ENCODE data around the gene IL17A.

IL17A gene

DNA sequence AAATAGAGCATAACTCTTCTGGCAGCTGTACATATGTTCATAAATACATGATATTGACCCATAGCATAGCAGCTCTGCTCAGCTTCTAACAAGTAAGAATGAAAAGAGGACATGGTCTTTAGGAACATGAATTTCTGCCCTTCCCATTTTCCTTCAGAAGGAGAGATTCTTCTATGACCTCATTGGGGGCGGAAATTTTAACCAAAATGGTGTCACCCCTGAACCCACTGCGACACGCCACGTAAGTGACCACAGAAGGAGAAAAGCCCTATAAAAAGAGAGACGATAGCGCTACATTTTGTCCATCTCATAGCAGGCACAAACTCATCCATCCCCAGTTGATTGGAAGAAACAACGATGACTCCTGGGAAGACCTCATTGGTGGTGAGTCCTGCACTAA is at the start of gene IL17A:
Gene IL17A, plus strand, starts transcription at position 301 of the 400 bp plus-strand sequence. Its CDS starts 57 bp downstream, at position 358.
- no peak for DNase-seq

DNA sequence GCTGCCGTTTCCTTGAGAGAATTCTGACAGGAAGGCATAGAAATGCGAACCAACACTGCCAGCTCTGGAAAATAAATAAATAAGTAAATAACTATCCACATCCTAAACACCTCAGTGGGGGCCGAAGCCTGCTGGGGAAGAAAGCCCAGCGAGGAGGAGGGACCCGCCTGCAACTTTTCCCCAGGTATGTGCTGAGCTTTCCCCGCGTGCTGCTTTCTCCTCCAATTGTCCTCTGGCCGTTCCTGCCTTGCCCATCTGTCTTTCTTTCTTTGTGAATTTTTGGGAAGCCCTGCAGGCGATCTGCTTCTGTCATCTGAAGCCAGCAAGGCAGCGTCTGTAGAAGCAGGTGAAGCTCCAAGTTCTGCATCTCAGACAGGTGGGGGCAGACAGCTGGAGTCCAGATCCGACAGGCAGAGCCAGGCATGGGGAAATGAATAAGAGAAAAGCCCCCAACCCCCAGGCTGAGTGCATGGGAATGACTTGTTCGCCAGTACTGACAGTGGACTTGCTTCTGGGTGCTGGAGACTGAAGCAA is 49.2 kb upstream of the IL17A start:
- DNase-seq, result no peak

DNA sequence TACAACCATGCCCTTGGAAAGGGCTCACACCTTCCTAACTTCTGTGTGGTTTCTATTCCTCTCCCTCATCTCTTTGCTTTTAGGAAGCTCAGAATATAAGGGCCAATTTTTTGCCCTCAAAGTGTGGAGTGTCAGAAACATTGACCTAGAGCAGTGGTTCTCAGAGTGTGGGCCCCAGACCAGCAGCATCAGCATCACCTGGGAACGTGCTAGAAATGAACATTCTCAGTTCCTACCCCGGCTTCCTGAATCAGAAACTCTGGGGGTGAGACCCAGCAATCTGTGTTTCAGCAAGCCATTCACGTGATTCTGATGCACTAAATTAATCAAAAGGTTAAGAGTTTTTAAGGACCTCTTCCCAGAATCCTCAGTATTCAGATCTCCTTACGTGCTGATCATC is 47.9 kb upstream of the IL17A start:
- DNase-seq, result no peak

DNA sequence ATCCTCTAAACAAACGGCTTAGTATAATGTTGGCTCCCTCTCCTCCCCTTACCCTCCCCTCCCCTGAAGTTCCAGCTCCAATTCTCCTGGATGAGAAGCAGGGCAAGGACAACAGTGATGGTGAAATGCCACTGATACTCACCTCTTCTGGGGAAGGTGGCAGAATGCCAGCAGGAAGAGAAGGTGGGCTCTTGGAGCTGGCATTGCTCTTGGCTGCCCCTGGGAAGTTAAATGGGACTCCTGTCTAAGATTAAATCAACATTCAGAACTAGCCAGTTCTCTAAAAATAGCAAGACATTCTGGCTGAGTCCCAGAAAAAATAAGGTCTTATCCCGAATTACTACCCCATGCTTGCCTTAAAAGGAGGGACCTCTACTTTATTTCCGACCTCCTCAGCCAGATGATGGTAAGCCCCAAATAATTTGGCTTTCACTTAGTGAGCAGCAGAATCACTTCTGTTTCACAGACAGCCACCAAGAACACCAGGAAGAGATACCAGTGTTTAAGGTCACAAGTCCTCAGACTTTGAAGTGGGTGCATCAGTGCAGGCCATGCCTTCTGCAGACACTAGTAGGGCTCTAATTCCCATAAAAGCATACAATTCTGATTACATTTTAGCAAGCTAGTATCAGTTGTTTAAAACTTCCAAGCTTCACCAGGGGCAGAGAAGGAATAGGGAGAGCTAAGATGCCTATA is 46.0 kb upstream of the IL17A start:
- no peak for DNase-seq

DNA sequence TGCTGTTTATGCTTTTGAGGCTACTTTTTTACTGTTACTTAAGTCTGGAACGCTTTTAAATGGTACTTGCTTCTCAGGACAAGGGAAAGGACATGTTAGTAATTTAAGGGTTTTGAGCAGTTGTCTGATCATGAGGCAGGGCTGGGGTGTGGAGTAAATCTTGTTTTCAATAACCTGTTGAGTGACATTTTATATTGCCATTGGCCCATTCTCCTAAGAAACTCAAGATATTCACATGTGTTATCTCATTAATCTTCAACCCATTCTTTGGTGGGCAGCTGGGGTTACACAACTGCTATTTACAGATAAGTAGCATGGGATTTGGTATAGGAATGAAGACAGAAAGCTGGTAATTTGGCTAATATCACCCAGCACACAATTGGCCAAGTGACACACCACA is 44.6 kb upstream of the IL17A start:
- no peak for DNase-seq

DNA sequence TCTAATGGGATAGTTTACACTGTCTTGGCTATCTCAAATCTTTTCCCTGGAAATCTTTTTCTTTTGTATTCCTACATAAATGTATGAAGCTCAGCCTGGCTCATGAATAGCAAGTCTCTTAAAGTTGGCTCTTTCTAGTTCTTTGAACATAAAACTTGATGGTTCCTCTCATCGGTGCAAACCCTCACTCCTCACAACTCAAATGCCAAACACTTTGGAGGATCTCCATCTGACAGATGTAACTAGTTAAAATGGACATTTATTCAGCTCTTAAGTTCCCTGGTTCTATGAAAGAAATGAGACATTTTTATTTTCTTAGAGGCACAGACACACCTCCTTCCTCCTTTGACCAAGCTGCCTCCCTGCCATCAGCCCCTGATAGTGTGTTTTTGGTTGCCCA is 43.6 kb upstream of the IL17A start:
- no peak for DNase-seq

DNA sequence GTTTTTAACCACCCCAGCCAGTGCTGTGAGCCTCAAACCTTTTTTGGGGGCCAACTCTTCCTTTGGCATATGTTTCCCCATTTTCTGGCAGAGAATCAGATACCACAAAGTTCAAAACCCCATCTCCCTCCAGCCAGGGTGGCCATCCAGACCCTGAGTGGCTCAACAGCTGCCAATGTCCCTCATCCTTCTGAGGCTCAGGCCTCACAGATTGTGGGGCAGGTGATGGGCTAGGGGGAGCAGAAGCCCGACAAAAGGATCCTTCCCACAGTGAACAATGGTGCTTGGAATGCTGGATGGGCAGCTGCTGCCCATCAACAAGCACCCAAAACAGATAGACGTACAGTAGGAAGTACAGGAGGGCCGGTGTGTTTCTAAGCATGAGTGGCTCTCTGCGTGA is 42.6 kb upstream of the IL17A start:
- DNase-seq, result no peak

DNA sequence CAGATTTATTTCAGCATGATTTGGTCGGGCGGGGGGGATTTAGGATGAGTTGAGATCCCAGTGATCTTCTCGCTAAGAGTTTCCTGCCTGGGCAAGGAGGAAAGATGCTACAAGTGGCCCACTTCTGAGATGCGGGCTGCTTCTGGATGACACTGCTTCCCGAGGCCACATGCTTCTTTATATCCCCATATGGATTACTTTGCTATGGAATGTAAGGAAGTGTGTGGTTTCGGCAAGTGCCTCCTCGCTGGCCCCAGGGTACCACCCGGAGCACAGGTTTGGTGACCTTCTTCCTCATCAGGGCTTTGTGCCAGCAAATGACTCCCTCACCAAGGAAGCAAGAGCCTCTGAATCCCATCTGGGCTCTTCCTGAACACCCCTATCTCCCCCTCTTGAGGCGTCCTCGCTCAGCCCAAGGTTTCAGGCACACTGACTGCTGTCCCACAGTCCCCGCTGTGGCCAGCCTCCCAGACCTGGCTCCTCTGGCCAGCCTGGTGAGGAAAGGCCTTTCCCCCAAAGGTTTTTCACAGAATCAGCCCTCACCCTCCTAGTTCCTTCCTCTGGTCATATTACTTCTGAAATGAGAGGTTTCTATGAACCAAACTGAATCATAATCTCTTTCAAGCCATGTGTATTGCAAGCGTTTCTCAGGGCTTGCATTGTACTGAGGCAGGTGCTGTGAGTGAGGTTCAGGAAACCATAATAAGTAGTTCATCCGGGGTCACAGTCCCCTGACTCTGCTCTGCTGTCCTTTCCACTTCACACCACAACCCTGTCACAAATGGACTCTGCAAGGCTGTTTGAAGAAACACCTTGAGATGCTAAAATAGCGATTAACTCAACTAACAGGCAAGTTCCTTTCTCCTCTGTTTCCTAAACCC is 41.7 kb upstream of the IL17A start:
- DNase-seq, result no peak

DNA sequence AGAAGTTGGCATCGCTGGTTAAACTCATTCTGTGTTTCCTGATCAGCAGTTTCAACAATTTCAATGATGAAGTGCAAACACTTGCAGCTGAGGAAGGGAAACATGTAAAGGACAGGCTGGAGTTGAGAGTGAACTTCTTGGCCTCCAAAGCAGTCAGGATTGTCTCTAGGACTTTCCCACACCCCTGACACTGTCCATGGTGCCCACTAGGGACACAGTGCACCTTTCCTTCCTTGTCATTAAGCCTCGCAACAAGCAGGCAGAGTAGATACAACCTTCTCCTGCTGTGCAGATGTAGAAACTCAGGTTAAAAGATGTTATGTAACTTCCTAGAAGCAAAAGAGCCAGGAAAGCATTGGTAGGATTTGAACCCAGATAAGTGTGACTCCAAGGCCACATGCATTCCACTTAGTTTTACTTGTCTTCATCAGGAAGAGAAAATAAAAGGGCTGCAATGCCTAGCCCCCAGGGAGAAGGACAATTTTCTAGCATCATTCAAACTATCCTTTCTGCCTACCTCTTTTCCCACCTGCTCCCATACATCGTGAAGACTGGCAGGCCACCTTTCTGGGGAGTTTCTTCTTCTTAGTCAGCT is 39.2 kb upstream of the IL17A start:
- DNase-seq, result no peak

DNA sequence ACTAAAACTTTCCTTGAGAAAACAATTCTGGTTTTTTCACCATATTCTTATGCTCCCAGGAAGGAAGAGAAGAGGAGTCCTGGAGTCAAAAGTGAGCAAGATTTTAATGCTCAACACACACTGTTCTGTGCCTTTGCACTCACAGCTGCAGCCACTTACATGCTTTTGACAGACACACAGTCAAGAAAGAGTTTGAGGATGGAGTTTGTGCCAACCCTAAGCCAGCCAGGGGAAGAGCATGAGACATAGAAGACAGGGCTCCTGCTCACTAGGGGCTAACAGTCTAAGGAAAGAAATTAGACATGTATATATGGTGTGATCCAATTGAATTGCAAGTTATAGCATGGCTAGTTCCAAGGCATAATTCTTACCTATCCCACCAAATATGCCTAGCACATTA is 37.1 kb upstream of the IL17A start:
- no peak for DNase-seq

DNA sequence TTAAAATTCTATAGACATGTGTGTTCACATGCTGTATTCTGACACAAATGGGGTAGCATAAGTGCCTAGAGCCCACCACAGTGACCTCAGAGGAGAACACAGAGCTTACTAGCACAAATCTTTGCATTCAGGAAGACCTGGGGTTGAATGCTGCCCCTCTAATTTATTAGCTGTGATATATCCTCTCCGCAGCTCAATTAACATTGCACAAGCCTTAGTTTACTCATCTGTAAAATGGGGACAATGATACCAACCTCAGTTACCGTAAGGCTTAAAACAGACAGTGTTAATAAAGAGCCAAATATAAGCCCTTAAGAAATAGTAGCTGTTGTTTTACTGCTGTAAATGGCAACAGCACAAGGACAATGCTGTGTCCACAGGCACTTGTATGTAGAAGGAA is 36.2 kb upstream of the IL17A start:
- DNase-seq, result no peak

DNA sequence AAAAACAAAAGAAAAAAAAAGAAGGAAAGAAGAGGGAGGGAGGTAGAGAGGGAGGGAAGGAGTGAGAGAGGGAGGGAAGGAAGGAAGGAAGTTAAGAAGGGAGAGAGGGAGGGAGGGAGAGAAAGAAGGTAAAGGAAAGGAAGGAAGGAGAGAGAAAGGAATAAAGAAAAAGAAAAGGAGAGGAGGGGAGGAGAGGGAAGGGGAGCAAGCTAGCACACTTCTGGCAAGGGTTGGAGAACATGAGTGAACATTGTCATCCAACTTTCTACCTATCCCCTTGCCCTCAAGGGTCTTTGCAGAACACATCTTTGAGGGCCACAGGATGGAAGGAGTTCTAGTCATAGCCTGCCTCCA is 34.1 kb upstream of the IL17A start:
- no peak for DNase-seq

DNA sequence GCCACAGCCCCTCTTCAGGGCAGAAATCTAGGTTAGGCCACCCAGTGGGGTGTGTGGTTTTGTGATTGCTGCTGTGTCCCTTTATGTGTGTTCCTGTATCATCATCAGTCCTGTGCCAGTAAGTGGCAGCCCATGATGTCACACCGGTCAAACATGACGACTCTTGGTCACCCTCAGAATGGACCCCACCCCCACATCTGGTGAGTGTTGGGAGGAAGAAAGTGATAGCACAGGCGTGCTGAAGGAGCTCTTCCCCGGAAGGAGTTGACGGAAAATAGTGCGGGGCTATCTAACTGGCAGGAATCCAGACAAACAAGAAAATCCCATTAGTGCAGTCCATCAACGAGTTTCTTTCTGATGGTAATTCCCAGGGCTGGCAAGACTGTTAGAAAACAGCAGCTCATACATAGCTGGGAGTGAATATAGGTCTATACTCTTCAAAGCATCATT is 33.4 kb upstream of the IL17A start:
- no peak for DNase-seq

DNA sequence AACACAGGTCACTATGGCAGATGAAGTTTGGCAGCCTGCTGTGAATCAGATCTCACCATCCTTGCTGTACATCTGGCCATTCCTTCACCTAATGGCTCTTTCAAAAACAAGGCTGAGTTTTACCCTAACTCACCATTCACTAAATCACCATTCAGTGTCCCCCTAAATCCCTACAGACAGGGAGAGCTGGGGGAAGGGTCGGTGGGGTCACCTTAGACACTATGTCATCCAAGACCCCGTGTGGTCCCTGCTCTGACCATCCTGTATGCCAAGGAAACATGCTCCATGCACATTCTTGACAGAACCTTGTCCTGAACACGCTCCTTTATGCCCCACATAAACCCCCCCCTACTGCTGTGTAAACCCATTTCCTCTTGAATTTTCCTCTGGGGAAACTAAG is 31.8 kb upstream of the IL17A start:
- DNase-seq, result no peak

DNA sequence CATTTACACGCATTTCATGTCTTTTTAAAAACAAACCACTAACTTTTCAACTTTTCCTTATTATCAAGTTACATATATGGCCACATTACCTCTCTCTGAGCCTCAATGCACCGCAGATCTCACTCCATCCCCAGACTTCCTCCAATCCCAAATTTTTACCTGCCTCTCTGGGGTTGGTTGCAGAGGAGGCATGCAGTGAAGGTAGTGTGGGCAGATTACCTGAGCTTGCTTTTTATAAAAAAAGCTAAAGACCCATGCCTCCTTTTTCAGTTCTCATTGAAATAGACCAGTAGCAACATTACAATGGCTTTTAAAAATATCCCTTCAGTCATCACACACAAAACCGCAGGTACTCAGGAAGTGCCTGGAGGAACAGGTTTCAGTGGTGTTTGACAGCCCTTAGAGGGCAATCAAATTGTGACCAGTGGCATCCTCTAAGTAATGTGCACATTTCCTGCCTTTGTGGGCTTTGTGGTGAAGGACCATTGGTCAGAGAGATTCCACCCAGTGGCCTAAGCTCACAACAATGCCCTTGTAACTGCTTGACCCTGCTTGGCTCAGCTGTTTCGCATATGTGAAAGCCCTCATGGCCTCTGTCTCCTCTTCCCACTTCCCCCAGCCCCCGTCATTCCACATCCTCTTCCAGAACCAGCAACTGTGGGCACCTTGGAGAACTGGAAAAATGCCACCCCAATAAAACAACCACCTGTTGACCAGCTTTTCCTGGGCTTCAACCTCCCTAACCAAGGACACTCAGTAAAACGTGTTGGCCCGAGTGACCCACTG is 30.2 kb upstream of the IL17A start:
- DNase-seq, result no peak

DNA sequence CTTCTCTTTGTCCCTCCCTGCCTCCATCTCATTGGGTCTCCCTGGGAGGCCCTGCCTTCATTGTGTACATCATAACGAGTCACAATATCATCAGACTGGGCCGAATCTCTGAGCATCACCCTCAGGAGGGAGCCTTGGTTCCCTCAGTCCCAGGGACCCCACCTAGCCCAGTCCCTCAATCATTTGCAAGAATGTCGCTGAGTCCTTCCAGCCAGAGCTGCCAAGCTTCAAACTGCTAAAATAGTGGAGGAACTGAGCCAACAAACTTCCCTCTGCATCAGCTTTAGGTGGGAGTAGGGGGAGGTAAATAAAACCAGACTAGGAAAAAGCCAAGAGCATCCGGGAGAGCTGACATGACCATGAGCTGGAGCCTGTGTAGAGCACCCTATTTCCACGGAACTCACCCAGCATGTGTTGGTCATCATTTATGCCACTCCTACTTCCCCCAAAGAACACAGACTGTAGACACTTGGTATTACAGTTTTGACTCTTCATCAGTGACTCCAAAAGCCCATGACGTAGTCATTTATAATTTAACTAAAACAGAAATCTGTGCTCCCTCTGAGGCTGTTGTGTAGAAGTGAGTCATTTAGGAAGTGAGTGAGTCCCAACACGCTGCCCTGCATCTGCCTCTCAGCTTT is 28.8 kb upstream of the IL17A start:
- no peak for DNase-seq

DNA sequence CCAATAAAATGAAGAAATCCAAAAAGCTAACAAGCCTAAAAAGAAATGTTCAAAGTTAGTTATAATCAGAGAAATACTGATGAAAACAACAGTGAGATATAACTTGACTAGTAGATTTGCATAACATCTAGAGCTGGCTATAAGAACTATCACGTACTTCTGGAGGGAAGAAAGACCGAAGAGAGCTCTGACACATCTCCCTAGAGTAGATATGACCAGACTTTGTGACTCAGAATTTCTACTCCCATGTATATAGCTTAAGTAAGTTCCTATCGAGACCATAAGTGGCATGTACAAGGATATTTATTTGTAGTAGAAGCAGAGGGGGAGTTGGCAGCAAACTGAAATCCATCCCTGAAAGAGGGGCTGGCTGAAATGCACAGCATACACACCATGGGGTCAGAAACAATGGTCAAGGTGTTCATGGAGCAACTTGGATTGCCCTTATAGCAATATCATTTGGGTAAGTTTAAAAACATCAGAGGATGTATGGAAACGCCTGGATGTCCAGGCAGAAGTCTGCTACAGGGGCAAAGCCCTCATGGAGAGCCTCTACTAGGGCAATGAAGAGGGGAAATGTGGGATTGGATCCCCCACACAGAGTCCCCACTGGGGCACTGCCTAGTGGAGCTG is 25.6 kb upstream of the IL17A start:
- DNase-seq, result no peak

DNA sequence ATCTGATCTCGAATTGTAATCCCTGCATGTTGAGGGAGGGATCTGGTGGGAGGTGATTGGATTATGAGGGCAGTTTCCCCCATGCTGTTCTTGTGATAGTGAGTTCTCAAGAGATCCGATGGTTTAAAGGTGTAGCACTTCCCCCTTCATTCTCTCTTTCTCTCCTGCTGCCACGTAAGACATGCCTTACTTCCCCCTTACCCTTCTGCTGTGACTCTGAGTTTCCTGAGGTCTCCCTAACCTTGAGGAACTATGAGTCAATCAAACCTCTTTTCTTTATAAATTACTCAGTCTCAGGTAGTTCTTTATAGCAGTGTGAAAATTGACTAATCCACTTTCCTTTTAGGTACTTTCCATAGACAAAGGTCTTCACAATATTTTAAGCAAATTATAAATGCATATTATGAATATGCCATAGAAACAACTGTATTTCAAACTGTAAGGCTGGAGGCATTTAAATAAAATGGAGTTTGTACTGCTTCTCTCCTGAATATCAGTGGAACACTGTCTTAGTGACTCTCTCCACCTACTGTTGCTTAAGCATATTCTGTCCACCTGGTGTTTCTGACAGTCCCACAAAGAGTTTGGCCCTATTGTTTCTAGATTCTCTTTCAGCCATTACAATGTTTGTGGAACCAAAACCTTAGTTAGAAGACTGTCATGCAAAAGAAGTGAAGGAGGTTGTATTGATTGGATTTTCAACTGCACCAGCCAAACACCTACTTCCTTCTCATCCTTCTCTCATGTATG is 24.3 kb upstream of the IL17A start:
- no peak for DNase-seq

DNA sequence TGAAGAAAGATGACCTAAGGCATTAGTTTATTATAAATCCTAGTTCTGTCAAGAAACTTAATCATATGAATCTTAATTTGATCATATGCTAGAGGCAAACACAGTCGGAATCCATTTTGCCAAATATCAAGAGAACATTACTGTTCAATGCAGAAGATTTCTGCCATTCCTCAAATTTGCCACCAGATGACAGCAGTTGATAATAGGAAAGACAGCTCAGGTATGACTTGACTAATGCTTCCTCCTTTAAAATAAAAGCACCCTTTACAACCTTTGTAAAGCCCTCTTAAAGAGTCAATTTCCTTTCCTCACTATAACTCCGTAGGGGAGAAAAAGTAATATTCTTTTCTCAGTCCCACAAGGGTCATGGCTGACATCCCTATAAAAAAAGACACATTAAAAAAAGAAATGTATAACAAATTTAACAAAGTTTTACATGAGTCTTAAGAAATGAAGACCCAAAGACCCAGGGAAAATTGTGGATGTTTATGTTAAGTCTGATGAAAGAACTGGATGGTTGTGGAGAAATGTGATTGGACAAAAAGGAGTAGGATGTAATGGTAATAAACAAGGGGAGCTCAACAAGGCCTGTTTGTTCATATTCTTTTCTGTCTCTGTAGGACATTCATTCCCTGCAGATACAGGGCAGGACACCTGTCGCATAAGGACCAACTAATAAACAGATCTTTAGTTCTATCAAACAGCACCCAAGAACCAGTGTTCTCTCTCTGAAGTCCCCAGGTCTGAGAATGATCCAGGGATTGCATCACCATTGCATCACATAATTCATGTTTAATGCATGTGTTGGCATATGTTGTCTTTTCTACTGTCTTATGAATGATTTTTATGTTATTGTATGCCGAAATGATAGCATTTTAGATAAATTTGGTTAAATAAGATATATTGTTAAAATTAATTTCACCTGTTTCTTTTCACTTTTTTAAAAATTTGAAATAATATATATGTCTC is 23.0 kb upstream of the IL17A start:
- DNase-seq, result peak; percentile 30

Measured in NCI-H2227 treated with DMSO at 0.1 percent for 48 hours (cell line).